Psoas muscle (tissue), 8 donors: Measurements from ENCODE around the gene PDGFRA. TPM values are rescaled to one million over a fixed set of nuclear protein-coding genes. Genes with fewer than 3 reads are reported as not detected.

ENCODE experiments used
- ATAC-seq, 4 donors: fragments of 200-7000 bp; cut with Tn5 transposase; one replicate each; pipeline ENCODE4 v1.9.1; 2020; ENCODE audit warnings: moderate library complexity in 3 of 4, mild to moderate bottlenecking in 2 of 4
- DNase-seq, 2 donors: peaks; one replicate each; pipeline ENCODE4 v3.0.0-alpha.2; 2020
- H3K27ac ChIP-seq: fragments of 200-600 bp; one replicate; pipeline ENCODE4 v1.8.0; 2022
- H3K27me3 ChIP-seq, 3 donors: fragments of 200-600 bp in 1 of 3; one replicate each; pipeline versions ENCODE4 v1.6.1 to v1.8.0; 2013 to 2022; ENCODE audit warnings: low read length in 2 of 3, mild to moderate bottlenecking in 2 of 3, moderate library complexity in 1 of 3; ENCODE audit not compliant: insufficient read depth in 3 of 3
- H3K36me3 ChIP-seq, 2 donors: fragments of 200-600 bp in 1 of 2; one replicate each; pipeline versions ENCODE4 v1.6.1 to v1.8.0; 2013 to 2022; ENCODE audit warnings: low read depth in 1 of 2, mild to moderate bottlenecking in 1 of 2, moderate library complexity in 1 of 2; ENCODE audit not compliant: insufficient read depth in 1 of 2
- H3K4me1 ChIP-seq: fragments of 200-600 bp; one replicate; pipeline ENCODE4 v1.8.0; 2022
- H3K4me3 ChIP-seq: fragments of 200-600 bp; one replicate; pipeline ENCODE4 v1.8.0; 2022; ENCODE audit warnings: mild to moderate bottlenecking
- H3K9me3 ChIP-seq: fragments of 200-600 bp; one replicate; pipeline ENCODE4 v1.8.0; 2022
- WGBS, 3 donors: extraction: QIAGEN DNeasy Blood & Tissue Kit; methylation state at CpG; one replicate each; pipeline versions ENCODE4 v1.1.6 to v1.1.7; 2013; 5-methylcytosine and 5-hydroxymethylcytosine counted together
- intact Hi-C, 2 donors: fragments of 100-400 bp; cut with DNase I; formaldehyde crosslinking; loops; one replicate each; pipeline versions ENCODE4 v1.11.0 to v1.14.2; 2022
- polyA plus RNA-seq, 3 donors: library from polyadenylated mRNA; stranded (reverse); fragments of 200-250 nt; gene quantifications; one replicate each; pipeline ENCODE4 v1.2.3, GENCODE V29; 2013
- total RNA-seq, 4 donors: library from RNA; stranded (reverse); fragmentation: NEBNext Ultra II Directional in 2 of 4; extraction: Animal tissue kit (Norgen Biotek cat#: 25700) in 2 of 4; gene quantifications; one replicate each; pipeline versions ENCODE4 v1.2.1 to v1.2.4, GENCODE V29; 2021 to 2023
- TF ChIP-seq, protein P1 (sequence below): fragments of 200-600 bp; IDR thresholded peaks from one replicate; pipeline ENCODE4 v1.8.0; 2022; ENCODE audit warnings: antibody characterized with exemption
- donor health status: healthy with polysubstance abuse.
- donor health status: DM: no; HTN: no; CAD: no; lungs with moderate emphysema.
- donor health status: Bipolar disorder and iron deficiency.
- donor health status: healthy.
- donor health status: DM: yes; HTN: yes; CAD: no.
- donor health status: DM: no; HTN: no; CAD: no.
- donor health status: DM: no; HTN: no; CAD: no.
- donor health status: DM: yes; HTN: yes; CAD: no.

PDGFRA gene
- total and polyA plus RNA-seq, 7 donors = 3.1 to 32.6 (median 12.9) TPM

DNA sequence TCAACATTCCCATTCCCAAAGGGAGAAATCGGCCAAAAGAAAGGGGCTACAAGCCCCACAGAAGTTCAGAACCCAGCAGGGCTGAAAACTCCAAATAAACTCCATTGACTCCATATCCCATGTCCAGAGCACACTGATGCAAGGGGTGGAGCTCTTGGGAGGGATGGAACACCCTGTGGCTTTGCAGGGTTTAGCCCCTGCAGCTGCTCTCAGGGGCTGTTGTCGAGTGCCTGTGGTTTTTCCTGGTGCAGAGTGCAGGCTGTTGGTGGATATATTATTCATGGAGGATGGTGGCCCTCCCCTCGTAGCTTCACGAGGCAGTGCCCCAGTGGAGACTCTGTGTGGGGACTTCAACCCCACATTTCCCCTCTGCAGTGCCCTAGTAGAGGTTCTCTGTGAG, 53.7 kb downstream of the PDGFRA start:
- H3K27me3 ChIP-seq = no peaks in the 10 kb centered on the region
- H3K36me3 ChIP-seq = no peaks in the 10 kb centered on the region
- peaks cover 17% of the 10 kb centered on the region for H3K4me1 ChIP-seq
- ATAC-seq (no peak), DNase-seq (no peak)
- intact Hi-C loops = no loop called here
- H3K4me3 ChIP-seq = no peak overlapping the region
- TF ChIP-seq, protein P1, sequence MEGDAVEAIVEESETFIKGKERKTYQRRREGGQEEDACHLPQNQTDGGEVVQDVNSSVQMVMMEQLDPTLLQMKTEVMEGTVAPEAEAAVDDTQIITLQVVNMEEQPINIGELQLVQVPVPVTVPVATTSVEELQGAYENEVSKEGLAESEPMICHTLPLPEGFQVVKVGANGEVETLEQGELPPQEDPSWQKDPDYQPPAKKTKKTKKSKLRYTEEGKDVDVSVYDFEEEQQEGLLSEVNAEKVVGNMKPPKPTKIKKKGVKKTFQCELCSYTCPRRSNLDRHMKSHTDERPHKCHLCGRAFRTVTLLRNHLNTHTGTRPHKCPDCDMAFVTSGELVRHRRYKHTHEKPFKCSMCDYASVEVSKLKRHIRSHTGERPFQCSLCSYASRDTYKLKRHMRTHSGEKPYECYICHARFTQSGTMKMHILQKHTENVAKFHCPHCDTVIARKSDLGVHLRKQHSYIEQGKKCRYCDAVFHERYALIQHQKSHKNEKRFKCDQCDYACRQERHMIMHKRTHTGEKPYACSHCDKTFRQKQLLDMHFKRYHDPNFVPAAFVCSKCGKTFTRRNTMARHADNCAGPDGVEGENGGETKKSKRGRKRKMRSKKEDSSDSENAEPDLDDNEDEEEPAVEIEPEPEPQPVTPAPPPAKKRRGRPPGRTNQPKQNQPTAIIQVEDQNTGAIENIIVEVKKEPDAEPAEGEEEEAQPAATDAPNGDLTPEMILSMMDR = no peak
- 88 to 96% (median 93%) methylated on average over 4 of the region's 4 CpGs for WGBS, 3 donors
- H3K27ac ChIP-seq = no peak overlapping the region
- no peaks in the 10 kb centered on the region for H3K9me3 ChIP-seq

DNA sequence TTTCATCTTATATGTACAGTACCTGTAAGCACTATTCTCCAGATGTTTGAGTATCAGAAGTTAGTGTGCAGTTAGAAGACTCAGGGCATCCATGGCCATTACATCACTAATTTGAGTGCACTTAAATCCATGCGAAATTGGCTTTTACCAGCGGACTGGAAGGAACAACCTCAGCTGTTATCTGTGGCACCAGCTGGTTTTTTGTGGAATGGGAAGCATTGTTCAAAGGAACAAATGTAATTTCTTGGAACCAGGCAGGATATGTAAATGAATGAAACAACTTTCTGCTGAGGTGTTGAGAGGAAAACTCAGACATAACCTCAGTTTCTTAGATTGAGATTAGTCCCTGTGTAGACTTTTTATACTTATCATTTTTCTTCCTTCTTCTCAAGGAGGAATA, 60.2 kb downstream of the PDGFRA start:
- 56 to 63% (median 57%) methylated on average over 2 of the region's 2 CpGs for WGBS, 3 donors
- DNase-seq (no peak), ATAC-seq (no peak)
- Histone ChIP-seq H3K36me3 (no peaks in the 10 kb centered on the region), H3K4me3 (no peak overlapping the region), H3K9me3 (no peaks in the 10 kb centered on the region), H3K27ac (no peak overlapping the region), H3K27me3 (no peaks in the 10 kb centered on the region), H3K4me1 (no peaks in the 10 kb centered on the region)
- TF ChIP-seq, protein P1 = no peak
- intact Hi-C loops = no loop called here

DNA sequence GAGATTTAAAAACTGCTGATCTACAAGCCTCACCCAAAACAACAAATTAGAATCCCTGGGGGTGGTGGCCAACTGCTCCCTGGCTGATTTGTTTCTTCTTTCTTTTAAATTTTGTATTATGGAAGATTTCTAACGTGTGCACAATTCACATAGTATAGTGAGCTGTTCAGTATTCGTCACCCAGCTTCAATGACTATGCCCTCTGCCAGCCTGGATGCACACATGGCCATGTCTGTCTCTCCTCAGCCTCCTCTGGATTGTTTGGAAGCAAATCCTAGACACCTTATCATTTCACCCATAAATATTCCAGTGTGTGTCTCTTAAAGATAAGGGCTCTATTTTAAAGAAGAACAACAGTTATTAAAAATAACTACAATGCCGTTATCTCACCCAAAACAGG, 61.9 kb downstream of the PDGFRA start:
- no peaks in the 10 kb centered on the region for H3K36me3 ChIP-seq
- TF ChIP-seq, protein P1 = no peak
- no peaks in the 10 kb centered on the region for H3K27me3 ChIP-seq
- H3K9me3 ChIP-seq = no peaks in the 10 kb centered on the region
- no peak for DNase-seq
- no peak for ATAC-seq
- peaks cover 3% of the 10 kb centered on the region for H3K4me1 ChIP-seq
- 79 to 90% (median 87%) methylated on average over 3 of the region's 3 CpGs for WGBS, 3 donors
- intact Hi-C loops = no loop called here
- H3K4me3 ChIP-seq = no peak overlapping the region
- H3K27ac ChIP-seq = no peak overlapping the region

DNA sequence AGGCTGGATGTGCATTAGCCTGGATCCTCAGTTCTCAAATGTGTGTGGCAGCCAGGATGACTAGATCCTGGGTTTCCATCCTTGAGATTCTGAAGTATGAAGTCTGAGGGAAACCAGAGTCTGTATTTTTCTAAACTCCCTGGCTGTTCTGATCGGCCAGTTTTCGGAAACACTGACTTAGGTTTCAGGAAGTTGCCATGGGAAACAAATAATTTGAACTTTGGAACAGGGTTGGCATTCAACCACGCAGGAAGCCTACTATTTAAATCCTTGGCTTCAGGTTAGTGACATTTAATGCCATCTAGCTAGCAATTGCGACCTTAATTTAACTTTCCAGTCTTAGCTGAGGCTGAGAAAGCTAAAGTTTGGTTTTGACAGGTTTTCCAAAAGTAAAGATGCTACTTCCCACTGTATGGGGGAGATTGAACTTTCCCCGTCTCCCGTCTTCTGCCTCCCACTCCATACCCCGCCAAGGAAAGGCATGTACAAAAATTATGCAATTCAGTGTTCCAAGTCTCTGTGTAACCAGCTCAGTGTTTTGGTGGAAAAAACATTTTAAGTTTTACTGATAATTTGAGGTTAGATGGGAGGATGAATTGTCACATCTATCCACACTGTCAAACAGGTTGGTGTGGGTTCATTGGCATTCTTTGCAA, 67.6 kb downstream of the PDGFRA start:
- Histone ChIP-seq H3K9me3 (no peaks in the 10 kb centered on the region), H3K27me3 (no peaks in the 10 kb centered on the region), H3K36me3 (no peaks in the 10 kb centered on the region), H3K4me3 (no peak overlapping the region), H3K27ac (no peak overlapping the region), H3K4me1 (peaks cover 19% of the 10 kb centered on the region)
- TF ChIP-seq, protein P1 = no peak
- DNase-seq = no peak
- WGBS, 3 donors = 22 to 39% (median 25%) methylated on average over 7 of the region's 7 CpGs
- ATAC-seq = peak in 2 of 4 donors; percentile 38 to 50
- intact Hi-C loops = no loop called here

DNA sequence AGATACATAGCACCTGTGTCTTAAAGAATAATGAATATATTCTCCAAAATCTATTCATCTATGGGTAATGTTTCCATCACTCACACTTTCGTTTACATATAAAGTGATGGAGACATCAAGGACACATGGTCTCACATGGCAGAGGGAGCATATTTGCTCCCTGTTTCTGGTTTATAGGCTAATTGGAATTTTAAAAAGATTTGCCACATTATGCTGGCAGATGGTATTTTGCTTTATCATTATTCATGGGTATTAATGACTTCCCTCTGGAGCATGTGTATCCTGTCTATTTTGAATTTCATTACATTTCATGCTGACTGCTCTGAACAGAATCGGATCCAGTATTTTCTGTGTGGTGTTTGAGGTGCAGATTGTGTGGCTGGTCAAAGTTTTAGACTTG, 79.0 kb downstream of the PDGFRA start:
- intact Hi-C loops = no loop called here
- 25 to 41% (median 30%) methylated on average over 2 of the region's 2 CpGs for WGBS, 3 donors
- Histone ChIP-seq H3K36me3 (no peaks in the 10 kb centered on the region), H3K27ac (no peak overlapping the region), H3K4me1 (no peaks in the 10 kb centered on the region), H3K9me3 (no peaks in the 10 kb centered on the region), H3K27me3 (no peaks in the 10 kb centered on the region), H3K4me3 (no peak overlapping the region)
- TF ChIP-seq, protein P1 = no peak
- DNase-seq (no peak), ATAC-seq (no peak)
